SK-N-SH (cell line): ENCODE data around the gene RBMS3.

ENCODE experiments used
- CTCF ChIP-seq: fragments of 200-600 bp; sonication (generic); IDR thresholded peaks from 2 replicates; pipeline ENCODE4 v1.6.1; 2017; ENCODE audit warnings: antibody characterized with exemption, mild to moderate bottlenecking, moderate library complexity
- MAX ChIP-seq: IDR thresholded peaks from 2 replicates; pipeline ENCODE4 v1.4.0; 2012; ENCODE audit warnings: low read depth
- RAD21 ChIP-seq: IDR thresholded peaks from 2 replicates; pipeline ENCODE4 v1.6.1; 2012; ENCODE audit warnings: mild to moderate bottlenecking, low read length
- RFX5 ChIP-seq: IDR thresholded peaks from 2 replicates; pipeline ENCODE4 v1.6.1; 2012; ENCODE audit warnings: mild to moderate bottlenecking, improper control_type of control experiment, low read length
- SIN3A ChIP-seq: IDR thresholded peaks from 2 replicates; pipeline ENCODE4 v1.6.1; 2012; ENCODE audit warnings: low read depth, mild to moderate bottlenecking, low read length, moderate library complexity, borderline replicate concordance
- TAF1 ChIP-seq: IDR thresholded peaks from 2 replicates; pipeline ENCODE4 v1.6.1; 2012; ENCODE audit warnings: low read depth, mild to moderate bottlenecking, low read length, moderate library complexity, borderline replicate concordance

DNA sequence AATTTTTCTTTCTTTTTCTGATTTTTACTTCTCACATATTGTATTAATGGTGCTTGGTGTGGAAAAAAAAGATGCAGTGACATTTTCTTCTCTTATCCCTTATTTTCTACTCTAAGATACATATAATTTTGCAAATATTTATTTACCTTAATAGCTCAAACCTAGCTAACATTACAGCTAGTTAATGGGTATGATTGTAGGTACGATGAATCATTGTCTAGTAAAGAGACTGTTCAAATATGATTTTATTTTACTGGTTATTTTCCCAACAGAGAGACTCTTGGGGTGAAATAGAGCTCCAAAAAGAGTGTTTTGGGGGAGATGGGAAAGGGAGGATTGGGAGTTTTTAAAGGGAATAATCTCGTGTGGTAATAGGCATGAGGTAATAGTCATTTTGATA is 206.0 kb downstream of the RBMS3 start:
- TF ChIP-seq MAX, result no peak
- no peak for TF ChIP-seq SIN3A
- no peak for TF ChIP-seq TAF1
- TF ChIP-seq CTCF, result no peak
- no peak for TF ChIP-seq RAD21
- no peak for TF ChIP-seq RFX5
